ENCODE results near the gene EXOC2.

The EXOC2 gene

DNA sequence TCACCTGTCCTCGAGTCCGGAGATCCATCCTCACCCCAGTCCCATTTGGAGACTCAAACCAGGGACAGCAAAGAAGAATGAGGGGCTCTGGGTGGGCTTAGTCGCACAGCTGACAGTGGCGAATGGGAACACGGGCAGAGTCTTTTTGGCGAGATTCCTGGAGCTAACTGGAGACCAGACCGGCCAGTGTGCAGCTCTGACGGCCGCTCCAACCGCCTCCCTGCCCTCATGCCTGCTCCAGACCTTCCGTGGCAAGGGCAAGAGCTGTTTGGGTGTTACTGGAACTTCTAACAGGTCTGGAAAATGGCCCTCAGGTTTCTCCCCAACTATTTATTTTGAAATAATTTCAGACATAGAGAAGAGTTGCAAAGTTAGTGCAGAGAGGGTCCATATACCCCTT, 225.8 kb downstream of the EXOC2 start:
- DNase-seq (ENCODE audit: low read depth in 3 of 3): no peak

DNA sequence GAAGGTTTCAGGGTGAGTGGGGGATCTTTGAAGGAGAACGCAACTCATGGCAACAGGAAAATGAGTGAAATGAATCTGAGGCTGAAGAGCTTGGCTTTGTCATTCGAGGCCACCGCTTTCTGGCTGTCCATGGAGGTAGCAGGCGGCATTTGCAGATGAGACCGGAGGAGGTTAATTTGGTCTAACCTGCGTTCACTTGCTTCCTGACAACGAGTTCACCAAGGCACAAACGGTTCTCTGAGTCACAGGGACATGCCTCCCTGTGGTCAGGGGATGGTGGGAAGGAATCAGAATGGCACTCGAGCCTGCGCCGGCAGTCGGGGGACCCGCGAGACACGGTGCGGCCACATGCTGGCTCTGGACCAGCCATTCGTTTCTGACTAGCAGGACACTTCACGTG, 226.4 kb downstream of the EXOC2 start:
- DNase-seq (ENCODE audit: low read depth in 3 of 3): no peak

- no peak for DNase-seq (ENCODE audit: low read depth in 3 of 3)
These were observed 227.2 kb downstream of the EXOC2 start for GRCh38 chr6:465531-466348.

GRCh38 chr6:456887-457286, 236.1 kb downstream of the EXOC2 start:
- DNase-seq (ENCODE audit: low read depth in 3 of 3): no peak

- no peak for DNase-seq (ENCODE audit: low read depth in 3 of 3)
These were observed 236.5 kb downstream of the EXOC2 start for GRCh38 chr6:456358-456867.

DNA sequence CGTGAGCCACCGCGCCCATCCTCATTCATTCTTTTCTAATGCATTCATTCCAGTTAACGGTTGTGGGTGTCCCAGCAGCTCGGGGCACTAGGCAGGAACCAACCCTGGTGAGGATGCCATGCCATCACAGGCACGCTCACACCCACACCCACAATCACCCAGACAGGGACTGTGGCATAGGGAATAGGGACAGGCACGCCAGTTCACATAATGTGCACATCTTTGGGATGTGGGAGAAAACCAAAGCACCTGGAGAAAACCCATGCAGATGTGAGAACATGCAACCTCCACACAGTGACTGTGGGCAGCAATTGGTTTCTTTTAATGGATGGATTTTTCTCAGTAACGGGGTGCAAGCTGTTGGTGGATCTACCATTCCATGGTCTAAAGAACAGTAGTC, 237.1 kb downstream of the EXOC2 start:
- no peak for DNase-seq (ENCODE audit: low read depth in 3 of 3)

- DNase-seq (ENCODE audit: low read depth in 3 of 3): no peak
These were observed 237.8 kb downstream of the EXOC2 start for GRCh38 chr6:455006-455585.

GRCh38 chr6:454148-454991, 238.6 kb downstream of the EXOC2 start:
- no peak for DNase-seq (ENCODE audit: low read depth in 3 of 3)

DNA sequence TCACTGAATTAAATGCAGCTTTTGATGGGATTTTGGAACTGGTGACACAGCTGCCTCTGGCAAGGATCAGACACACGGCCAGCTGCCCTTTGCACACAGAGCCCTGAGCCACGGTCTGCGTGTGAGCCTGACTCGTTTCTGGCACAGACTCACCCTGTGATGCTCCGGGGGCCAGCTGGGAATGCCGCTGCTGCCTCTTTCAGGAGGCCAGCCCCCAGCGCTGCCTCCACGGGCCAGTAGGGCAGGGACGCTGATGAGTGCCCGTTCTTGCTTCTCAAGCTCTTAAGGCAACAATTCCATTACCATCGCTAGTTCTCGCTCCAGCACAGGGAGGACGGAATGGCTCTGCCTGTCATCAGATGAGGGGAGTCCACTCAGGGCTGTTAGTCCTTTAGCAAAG, 239.8 kb downstream of the EXOC2 start:
- DNase-seq (ENCODE audit: low read depth in 3 of 3): no peak

- no peak for DNase-seq (ENCODE audit: low read depth in 3 of 3)
These were observed 240.5 kb downstream of the EXOC2 start for GRCh38 chr6:452301-453067.

GRCh38 chr6:451847-452246, 241.1 kb downstream of the EXOC2 start:
- DNase-seq (ENCODE audit: low read depth in 3 of 3): no peak

GRCh38 chr6:451336-451735, 241.6 kb downstream of the EXOC2 start:
- DNase-seq (ENCODE audit: low read depth in 3 of 3): no peak

DNA sequence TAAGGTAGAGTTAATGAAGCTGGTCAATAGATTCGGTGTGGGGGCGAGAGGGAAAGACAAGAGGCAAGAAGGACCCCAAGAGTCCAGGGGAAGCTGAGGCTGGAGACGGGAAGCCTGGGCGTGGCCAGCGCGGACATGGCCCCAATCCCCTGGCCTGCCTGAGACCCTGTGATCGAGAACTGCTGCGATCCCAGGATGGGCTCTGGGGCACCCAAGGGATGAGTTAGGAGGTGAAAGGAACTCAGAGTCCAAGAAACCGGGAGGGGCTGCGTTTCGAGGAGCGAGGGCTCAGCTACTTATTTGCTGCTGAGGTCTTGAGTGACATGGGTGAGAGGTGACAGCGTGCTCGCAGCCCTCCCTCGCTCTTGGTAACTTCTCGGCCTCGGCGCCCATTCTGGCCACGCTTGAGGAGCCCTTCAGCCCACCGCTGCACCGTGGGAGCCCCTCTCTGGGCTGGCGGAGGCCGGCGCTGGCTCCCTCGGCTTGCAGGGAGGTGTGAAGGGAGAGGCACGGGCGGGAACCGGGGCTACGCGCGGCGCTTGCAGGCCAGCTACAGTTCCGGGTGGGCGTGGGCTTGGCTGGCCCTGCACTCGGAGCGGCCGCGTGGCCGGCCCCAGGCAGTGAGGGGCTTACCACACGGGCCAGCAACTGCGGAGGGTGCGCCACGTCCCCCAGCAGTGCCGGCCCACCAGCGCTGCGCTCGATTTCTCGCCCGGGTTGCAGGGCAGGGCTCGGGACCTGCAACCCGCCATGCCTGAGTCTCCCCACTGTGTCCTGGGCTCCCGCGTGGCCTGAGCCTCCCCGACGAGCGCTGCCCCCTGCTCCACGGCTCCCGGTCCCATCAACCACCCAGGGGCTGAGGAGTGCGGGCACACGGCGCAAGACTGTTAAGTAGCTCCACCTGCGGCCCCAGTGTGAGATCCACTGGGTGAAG, 243.2 kb downstream of the EXOC2 start:
- no peak for DNase-seq (ENCODE audit: low read depth in 3 of 3)

GRCh38 chr6:449057-449430, 243.9 kb downstream of the EXOC2 start:
- no peak for DNase-seq (ENCODE audit: low read depth in 3 of 3)

GRCh38 chr6:448296-449056, 244.5 kb downstream of the EXOC2 start:
- no peak for DNase-seq (ENCODE audit: low read depth in 3 of 3)

GRCh38 chr6:447381-448165, 245.4 kb downstream of the EXOC2 start:
- DNase-seq (ENCODE audit: low read depth in 3 of 3): no peak

DNA sequence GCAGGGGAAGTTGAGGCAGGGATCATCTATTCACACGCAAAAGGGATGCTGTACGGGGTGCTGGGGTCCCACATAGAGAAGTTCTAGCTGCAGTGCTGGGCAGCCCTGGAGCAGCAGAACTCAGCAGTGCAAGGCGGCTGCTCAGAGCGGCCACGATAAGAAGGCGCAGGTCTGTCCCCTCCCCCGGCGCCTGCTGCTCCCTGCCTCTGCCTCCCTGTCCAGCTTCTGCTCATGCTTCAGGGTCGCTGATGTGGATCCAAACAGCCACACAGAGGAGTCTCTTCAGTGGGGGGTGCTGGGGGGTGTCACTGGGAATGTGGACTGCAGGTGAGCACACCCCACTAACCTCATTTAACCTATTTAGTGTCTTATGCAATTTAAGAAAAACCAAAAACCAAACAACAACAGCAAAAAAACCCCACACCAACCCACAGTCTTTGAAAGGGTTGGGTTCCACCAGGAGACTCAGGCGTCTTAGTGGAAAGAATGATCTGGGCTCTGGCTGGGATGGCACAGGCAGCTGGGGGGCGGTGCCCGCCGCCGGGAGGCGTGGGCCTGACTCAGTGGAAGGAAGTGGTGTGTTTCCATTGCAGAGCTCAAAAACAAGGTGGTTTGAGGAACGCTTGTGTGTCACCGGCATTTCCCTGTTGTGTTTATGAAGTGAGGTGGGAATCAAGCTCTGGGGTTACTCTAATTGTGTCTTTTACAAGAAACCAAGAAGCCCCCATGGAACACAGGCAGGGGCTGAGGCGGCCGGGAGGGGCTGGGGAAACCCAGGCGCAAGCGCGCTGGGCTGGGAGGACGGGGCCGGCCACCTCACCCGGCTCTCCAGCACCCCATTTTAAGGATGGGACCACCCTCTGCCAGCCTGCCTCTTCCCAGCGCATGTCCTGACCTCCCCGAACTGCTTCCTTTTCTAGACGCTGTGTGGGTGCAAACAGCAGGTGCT, 246.2 kb downstream of the EXOC2 start:
- peak; percentile 78 to 93 (median 91) for DNase-seq (ENCODE audit: low read depth in 3 of 3)

Measured in stimulated activated CD4-positive, alpha-beta T cell treated with anti-CD3 and anti-CD28 coated beads, TNF-alpha, amount 100 ng/mL, for 4 hours (primary cell).